IMR-90 (cell line): ENCODE data around the gene CNOT6. TPM values are rescaled to one million over a fixed set of nuclear protein-coding genes. Genes with fewer than 3 reads are reported as not detected.

ENCODE experiments used
- ATAC-seq: fragments of 200-7000 bp; cut with Tn5 transposase; 2 replicates; pipeline ENCODE4 v1.9.1; 2020; ENCODE audit warnings: low read depth, mild to moderate bottlenecking, moderate library complexity
- BruUV-seq: library from RNA; stranded (reverse); fragments of 400-500 nt; replicated peaks from 2 replicates; lab custom pipeline; 2021; lab: Mats Ljungman, UMichigan
- CTCF ChIA-PET: fragments of 300-600 bp; formaldehyde crosslinking; extraction: SDS; loops from one replicate; lab custom pipeline; 2021; ENCODE audit warnings: antibody characterized with exemption; lab: Yijun Ruan, JAX
- POLR2A ChIA-PET: fragments of 300-600 bp; sonication (Branson Sonifier 250); formaldehyde crosslinking; loops from one replicate; lab custom pipeline; 2022; ENCODE audit warnings: antibody characterized with exemption; ENCODE audit not compliant: unreplicated experiment; lab: Charles Lee
- DNase-seq: peaks from one replicate; pipeline ENCODE4 v3.0.0; 2013
- H2AFZ ChIP-seq: replicated peaks from 2 replicates; pipeline ENCODE3; 2013; ENCODE audit warnings: low read length, mild to moderate bottlenecking; ENCODE audit not compliant: poor library complexity
- H2AK5ac ChIP-seq: 2 replicates; pipeline ENCODE4 v1.6.1; 2013; ENCODE audit warnings: low read depth, low read length, inconsistent platforms
- H2AK9ac ChIP-seq: replicated peaks from 2 replicates; pipeline ENCODE3; 2013; ENCODE audit warnings: mild to moderate bottlenecking, low read depth, low read length, moderate library complexity; ENCODE audit not compliant: poor library complexity
- H2BK120ac ChIP-seq: 2 replicates; pipeline ENCODE4 v1.6.1; 2013; ENCODE audit warnings: low read depth, low read length, inconsistent platforms
- H2BK15ac ChIP-seq: 3 replicates; pipeline ENCODE4 v1.6.1; 2013; ENCODE audit warnings: low read depth, low read length, inconsistent platforms
- H2BK20ac ChIP-seq: 2 replicates; pipeline ENCODE4 v1.6.1; 2013; ENCODE audit warnings: low read depth, mild to moderate bottlenecking, inconsistent platforms, low read length, moderate library complexity
- H2BK5ac ChIP-seq: 2 replicates; pipeline ENCODE4 v1.6.1; 2013; ENCODE audit warnings: mild to moderate bottlenecking, low read depth, low read length, inconsistent platforms; ENCODE audit not compliant: poor library complexity, severe bottlenecking
- H3K14ac ChIP-seq: replicated peaks from 2 replicates; pipeline ENCODE4 v1.6.1; 2013; ENCODE audit warnings: low read depth, low read length, inconsistent platforms
- H3K18ac ChIP-seq: 2 replicates; pipeline ENCODE4 v1.6.1; 2013; ENCODE audit warnings: low read depth, low read length, control low read depth
- H3K23ac ChIP-seq: 2 replicates; pipeline ENCODE4 v1.6.1; 2013; ENCODE audit warnings: low read depth, low read length, inconsistent platforms
- H3K27ac ChIP-seq: 2 replicates; pipeline ENCODE4 v1.5.1; 2013; ENCODE audit warnings: mild to moderate bottlenecking, control low read depth, low read length; ENCODE audit not compliant: insufficient read depth
- H3K27me3 ChIP-seq: 2 replicates; pipeline ENCODE4 v1.6.1; 2013; ENCODE audit warnings: low read length; ENCODE audit not compliant: control insufficient read depth, insufficient read depth
- H3K36me3 ChIP-seq: 2 replicates; pipeline ENCODE4 v1.6.1; 2013; ENCODE audit warnings: low read length, mixed read lengths; ENCODE audit not compliant: control insufficient read depth, insufficient read depth
- H3K4ac ChIP-seq: 2 replicates; pipeline ENCODE4 v1.6.1; 2013; ENCODE audit warnings: low read depth, low read length, inconsistent platforms
- H3K4me1 ChIP-seq: 2 replicates; pipeline ENCODE4 v1.6.1; 2013; ENCODE audit warnings: low read length, mixed read lengths; ENCODE audit not compliant: control insufficient read depth, insufficient read depth
- H3K4me2 ChIP-seq: 2 replicates; pipeline ENCODE4 v1.6.1; 2013; ENCODE audit warnings: low read depth, mild to moderate bottlenecking, control low read depth, low read length, moderate library complexity
- H3K4me3 ChIP-seq: 2 replicates; pipeline ENCODE4 v1.5.1; 2013; ENCODE audit warnings: low read depth, mild to moderate bottlenecking, control low read depth, low read length, moderate library complexity; ENCODE audit not compliant: insufficient read depth
- H3K56ac ChIP-seq: 2 replicates; pipeline ENCODE4 v1.6.1; 2013; ENCODE audit warnings: low read length, inconsistent platforms; ENCODE audit not compliant: insufficient read depth; ENCODE audit errors: extremely low read depth
- H3K79me1 ChIP-seq, 2 experiments: 2 replicates each; pipeline ENCODE4 v1.6.1; 2013; ENCODE audit warnings: low read length in 2 of 2, inconsistent platforms in 1 of 2, low read depth in 1 of 2
- H3K9ac ChIP-seq: 2 replicates; pipeline ENCODE4 v1.6.1; 2013; ENCODE audit warnings: low read depth, low read length, control low read depth
- H3K9me1 ChIP-seq: 2 replicates; pipeline ENCODE4 v1.6.1; 2013; ENCODE audit warnings: low read length, inconsistent platforms; ENCODE audit not compliant: insufficient read depth
- H3K9me3 ChIP-seq: 2 replicates; pipeline ENCODE4 v1.6.1; 2013; ENCODE audit warnings: low read length; ENCODE audit not compliant: control insufficient read depth, insufficient read depth
- H4K20me1 ChIP-seq: 2 replicates; pipeline ENCODE4 v1.6.1; 2013; ENCODE audit warnings: low read length, inconsistent platforms; ENCODE audit not compliant: insufficient read depth
- H4K5ac ChIP-seq: 2 replicates; pipeline ENCODE4 v1.6.1; 2013; ENCODE audit warnings: mild to moderate bottlenecking, low read depth, low read length, control low read depth
- H4K8ac ChIP-seq, 2 experiments: 2 replicates each; pipeline ENCODE4 v1.6.1; 2013; ENCODE audit warnings: low read depth in 2 of 2, low read length in 2 of 2, control low read depth in 1 of 2, inconsistent platforms in 1 of 2
- H4K91ac ChIP-seq: 2 replicates; pipeline ENCODE4 v1.6.1; 2013; ENCODE audit warnings: low read depth, low read length, inconsistent platforms; ENCODE audit not compliant: insufficient read depth
- BHLHE40 ChIP-seq: fragments of 150-350 bp; IDR thresholded peaks from 2 replicates; pipeline ENCODE4 v1.6.1; 2016; ENCODE audit warnings: mild to moderate bottlenecking, low read depth, low read length
- CEBPB ChIP-seq: IDR thresholded peaks from 2 replicates; pipeline ENCODE4 v1.6.1; 2012; ENCODE audit warnings: low read depth, low read length, improper control_type of control experiment
- CHD1 ChIP-seq: IDR thresholded peaks from 2 replicates; pipeline ENCODE4 v1.6.1; 2012; ENCODE audit warnings: low read depth, low read length, improper control_type of control experiment
- CTCF ChIP-seq: conservative IDR thresholded peaks from 2 replicates; pipeline ENCODE4 v1.5.1; 2012; ENCODE audit warnings: mild to moderate bottlenecking, low read depth, low read length, improper control_type of control experiment
- FOS ChIP-seq: fragments of 150-350 bp; IDR thresholded peaks from 2 replicates; pipeline ENCODE4 v1.6.1; 2016; ENCODE audit warnings: low read depth, low read length
- MAFK ChIP-seq: IDR thresholded peaks from 2 replicates; pipeline ENCODE4 v1.6.1; 2012; ENCODE audit warnings: low read depth, low read length, improper control_type of control experiment
- MAZ ChIP-seq: IDR thresholded peaks from 2 replicates; pipeline ENCODE4 v1.6.1; 2012; ENCODE audit warnings: low read depth, mild to moderate bottlenecking, low read length, improper control_type of control experiment, moderate library complexity, borderline replicate concordance
- MXI1 ChIP-seq: IDR thresholded peaks from 2 replicates; pipeline ENCODE4 v1.6.1; 2012; ENCODE audit warnings: low read depth, mild to moderate bottlenecking, low read length, moderate library complexity, borderline replicate concordance
- NFE2L2 ChIP-seq: fragments of 150-350 bp; IDR thresholded peaks from 2 replicates; pipeline ENCODE4 v1.6.1; 2016; ENCODE audit warnings: low read depth, mild to moderate bottlenecking, low read length
- POLR2A ChIP-seq: IDR thresholded peaks from 2 replicates; pipeline ENCODE4 v1.6.1; 2012; ENCODE audit warnings: mild to moderate bottlenecking, low read depth, low read length
- RAD21 ChIP-seq: IDR thresholded peaks from 2 replicates; pipeline ENCODE4 v1.6.1; 2012; ENCODE audit warnings: low read length, improper control_type of control experiment
- RFX5 ChIP-seq: IDR thresholded peaks from 2 replicates; pipeline ENCODE4 v1.8.0; 2012; ENCODE audit warnings: low read depth, mild to moderate bottlenecking, low read length, moderate library complexity
- SMC3 ChIP-seq: fragments of 150-350 bp; IDR thresholded peaks from 2 replicates; pipeline ENCODE4 v1.6.1; 2016; ENCODE audit warnings: low read depth, mild to moderate bottlenecking, antibody characterized with exemption, low read length, moderate library complexity
- WGBS, 2 experiments: methylation state at CpG; one replicate each; pipeline versions ENCODE4 v1.1.5 to v1.1.7; 2013; ENCODE audit warnings: missing lambda C conversion rate in 2 of 2; ENCODE audit not compliant: insufficient read length in 1 of 2; ENCODE audit errors: extremely low coverage in 2 of 2; 5-methylcytosine and 5-hydroxymethylcytosine counted together
- dilution Hi-C: fragments of 300-500 bp; cut with HindIII; formaldehyde crosslinking; loops from one replicate; pipeline ENCODE4 v1.14.3; 2018; ENCODE audit warnings: low sequenced_read_pairs; ENCODE audit not compliant: unreplicated experiment
- in situ Hi-C: fragments of 300-500 bp; cut with MboI; formaldehyde crosslinking; loops from 3 replicates; pipeline ENCODE4 v1.14.3; 2019; ENCODE audit warnings: low sequenced_read_pairs, inconsistent platforms, mixed read lengths
- intact Hi-C: fragments of 100-400 bp; cut with micrococcal nuclease; formaldehyde crosslinking; loops from 2 replicates; pipeline ENCODE4 v1.10.0; 2022
- polyA plus RNA-seq, 3 experiments: library from polyadenylated mRNA; depleted of rRNA; stranded (reverse); fragments of >200 nt; gene quantifications; 2 replicates each; pipeline ENCODE4 v1.2.3, GENCODE V29; 2012; ENCODE audit warnings: low replicate concordance in 1 of 3
- total RNA-seq: library from RNA; depleted of rRNA; stranded (reverse); fragments of >200 nt; gene quantifications from 2 replicates; pipeline ENCODE4 v1.2.3, GENCODE V29; 2012
- TF ChIP-seq, protein P1 (sequence below): fragments of 150-350 bp; IDR thresholded peaks from 2 replicates; pipeline ENCODE4 v1.6.1; 2016; ENCODE audit warnings: low read depth, mild to moderate bottlenecking, low read length, moderate library complexity, borderline replicate concordance
- TF ChIP-seq, protein P2 (sequence below): fragments of 150-350 bp; IDR thresholded peaks from 2 replicates; pipeline ENCODE4 v1.6.1; 2017; ENCODE audit warnings: mild to moderate bottlenecking, antibody characterized with exemption, low read length, low read depth

The CNOT6 gene
- total and polyA plus RNA-seq, 2 of the 4 experiments (the other 2 are of a cell fraction), result 9.7 to 10.8 TPM

- Histone ChIP-seq H4K8ac (no peak overlapping the region), H3K79me1 (peaks cover 28 to 39% of the 10 kb centered on the region in 2 experiments), H3K27me3 (no peaks in the 10 kb centered on the region), H3K4me3 (no peak overlapping the region), H4K5ac (no peak overlapping the region), H3K56ac (no peak overlapping the region), H4K91ac (no peak overlapping the region), H3K4me1 (peaks cover 19% of the 10 kb centered on the region), H3K4ac (no peak overlapping the region), H2BK120ac (no peak overlapping the region), H2BK15ac (peak overlapping the region; percentile 58; the same call in 1 of the 3 replicates), H2AK9ac (no peak overlapping the region), H3K23ac (no peak overlapping the region), H2BK20ac (no peak overlapping the region), H3K27ac (peak overlapping the region; percentile 29; the same call in 1 of the 2 replicates), H2BK5ac (peak overlapping the region; percentile 40), H3K18ac (no peak overlapping the region), H3K9ac (no peak overlapping the region), H4K20me1 (peaks cover 26% of the 10 kb centered on the region; the same call in 1 of the 2 replicates), H3K9me1 (peaks cover 6% of the 10 kb centered on the region; the same call in 1 of the 2 replicates), H3K9me3 (no peaks in the 10 kb centered on the region), H3K4me2 (no peak overlapping the region), H2AK5ac (no peak overlapping the region), H3K14ac (no peak overlapping the region), H2AFZ (no peak overlapping the region), H3K36me3 (peaks cover 4% of the 10 kb centered on the region)
- no CpG with 5 or more reads among the region's 2 CpGs for WGBS, 2 experiments
- dilution Hi-C loops (no loop called here), in situ Hi-C loops (no loop called here), intact Hi-C loops (loop anchor here (2.0 kb wide), 1 partner anchor 63 kb away; the partner anchor contains the start of gene CNOT6)
- BruUV-seq, result no TSS peak
- DNase-seq (peak; percentile 49), ATAC-seq (0 out of 2 replicates have a peak, but pooled peaks have one; percentile 16)
- POLR2A ChIA-PET, result interaction anchor here (0.5 kb wide), 1 partner anchor 1531 kb away, joined by 6 read pairs; no protein-coding TSS in a partner anchor
- CTCF ChIA-PET, result interaction anchor here (0.6 kb wide), 1 partner anchor 83 kb away, joined by 3 read pairs; no protein-coding TSS in a partner anchor
- no peak for TF ChIP-seq MXI1
- no peak for TF ChIP-seq BHLHE40
- TF ChIP-seq FOS, result no peak
- TF ChIP-seq, protein P1, sequence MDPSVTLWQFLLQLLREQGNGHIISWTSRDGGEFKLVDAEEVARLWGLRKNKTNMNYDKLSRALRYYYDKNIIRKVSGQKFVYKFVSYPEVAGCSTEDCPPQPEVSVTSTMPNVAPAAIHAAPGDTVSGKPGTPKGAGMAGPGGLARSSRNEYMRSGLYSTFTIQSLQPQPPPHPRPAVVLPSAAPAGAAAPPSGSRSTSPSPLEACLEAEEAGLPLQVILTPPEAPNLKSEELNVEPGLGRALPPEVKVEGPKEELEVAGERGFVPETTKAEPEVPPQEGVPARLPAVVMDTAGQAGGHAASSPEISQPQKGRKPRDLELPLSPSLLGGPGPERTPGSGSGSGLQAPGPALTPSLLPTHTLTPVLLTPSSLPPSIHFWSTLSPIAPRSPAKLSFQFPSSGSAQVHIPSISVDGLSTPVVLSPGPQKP, result no peak
- no peak for TF ChIP-seq MAFK
- no peak for TF ChIP-seq RAD21
- no peak for TF ChIP-seq MAZ
- no peak for TF ChIP-seq CTCF
- TF ChIP-seq, protein P2, sequence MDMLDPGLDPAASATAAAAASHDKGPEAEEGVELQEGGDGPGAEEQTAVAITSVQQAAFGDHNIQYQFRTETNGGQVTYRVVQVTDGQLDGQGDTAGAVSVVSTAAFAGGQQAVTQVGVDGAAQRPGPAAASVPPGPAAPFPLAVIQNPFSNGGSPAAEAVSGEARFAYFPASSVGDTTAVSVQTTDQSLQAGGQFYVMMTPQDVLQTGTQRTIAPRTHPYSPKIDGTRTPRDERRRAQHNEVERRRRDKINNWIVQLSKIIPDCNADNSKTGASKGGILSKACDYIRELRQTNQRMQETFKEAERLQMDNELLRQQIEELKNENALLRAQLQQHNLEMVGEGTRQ, result no peak
- TF ChIP-seq CEBPB, result no peak
- TF ChIP-seq SMC3, result no peak
- no peak for TF ChIP-seq CHD1
- no peak for TF ChIP-seq NFE2L2
- no peak for TF ChIP-seq RFX5
- no peak for TF ChIP-seq POLR2A
Observed at GRCh38 chr5:180557217-180557809, 63.1 kb downstream of the CNOT6 start.
